GM12878 (cell line): ENCODE results near the gene GTF2H1. TPM values are rescaled to one million over a fixed set of nuclear protein-coding genes. Genes with fewer than 3 reads are reported as not detected.

Experiments
- ATF7 ChIP-seq: fragments of 450-650 bp; IDR thresholded peaks from 2 replicates; pipeline ENCODE4 v1.6.1; 2016; ENCODE audit warnings: low read depth, mild to moderate bottlenecking
- BACH1 ChIP-seq: fragments of 450-650 bp; IDR thresholded peaks from 2 replicates; pipeline ENCODE4 v1.6.1; 2017; ENCODE audit warnings: mild to moderate bottlenecking, borderline replicate concordance
- CBFB ChIP-seq: IDR thresholded peaks from 2 replicates; pipeline ENCODE4 v1.6.1; 2016; ENCODE audit warnings: antibody characterized with exemption, low read depth
- CREM ChIP-seq: IDR thresholded peaks from 2 replicates; pipeline ENCODE4 v1.6.1; 2014; ENCODE audit warnings: antibody characterized with exemption, low read depth
- MAX ChIP-seq: IDR thresholded peaks from 2 replicates; pipeline ENCODE4 v1.6.1; 2012; ENCODE audit warnings: low read depth, low read length, improper control_type of control experiment
- MEF2A ChIP-seq: IDR thresholded peaks from 2 replicates; pipeline ENCODE4 v1.6.1; 2011; ENCODE audit warnings: low read depth, mild to moderate bottlenecking, low read length, moderate library complexity; ENCODE audit not compliant: insufficient read depth
- MLLT1 ChIP-seq: fragments of 450-650 bp; IDR thresholded peaks from 2 replicates; pipeline ENCODE4 v1.6.1; 2016; ENCODE audit warnings: mild to moderate bottlenecking
- NBN ChIP-seq: fragments of 450-650 bp; IDR thresholded peaks from 2 replicates; pipeline ENCODE4 v1.6.1; 2016
- POLR2AphosphoS5 ChIP-seq: IDR thresholded peaks from 2 replicates; pipeline ENCODE4 v1.6.1; 2011; ENCODE audit warnings: mild to moderate bottlenecking, low read length, inconsistent platforms
- REST ChIP-seq: IDR thresholded peaks from 2 replicates; pipeline ENCODE4 v1.6.1; 2012; ENCODE audit warnings: mild to moderate bottlenecking, low read depth, low read length
- SKIL ChIP-seq: fragments of 450-650 bp; IDR thresholded peaks from 2 replicates; pipeline ENCODE4 v1.6.1; 2017; ENCODE audit warnings: mild to moderate bottlenecking, low read depth, inconsistent platforms; ENCODE audit not compliant: poor library complexity, severe bottlenecking
- SMAD5 ChIP-seq: IDR thresholded peaks from 2 replicates; pipeline ENCODE4 v1.6.1; 2016; ENCODE audit warnings: antibody characterized with exemption, low read depth
- STAT3 ChIP-seq: IDR thresholded peaks from 2 replicates; pipeline ENCODE4 v1.6.1; 2011; ENCODE audit warnings: low read depth, low read length, improper control_type of control experiment
- TAF1 ChIP-seq: IDR thresholded peaks from 2 replicates; pipeline ENCODE4 v1.6.1; 2011; ENCODE audit warnings: mild to moderate bottlenecking, low read depth, low read length, borderline replicate concordance
- USF1 ChIP-seq: IDR thresholded peaks from 2 replicates; pipeline ENCODE4 v1.6.1; 2011; ENCODE audit warnings: borderline replicate concordance, low read depth, mild to moderate bottlenecking, moderate library complexity, mixed read lengths, low read length; ENCODE audit not compliant: insufficient read depth; ENCODE audit errors: extremely low read length
- YBX1 ChIP-seq: fragments of 450-650 bp; IDR thresholded peaks from 2 replicates; pipeline ENCODE4 v1.6.1; 2016; ENCODE audit warnings: antibody characterized with exemption
- ZNF274 ChIP-seq: IDR thresholded peaks from one replicate; pipeline ENCODE4 v1.8.0; 2011; ENCODE audit not compliant: insufficient read length, insufficient read depth
- polyA plus RNA-seq, 11 experiments: library from polyadenylated mRNA; depleted of rRNA in 4 of 11; unstranded in 6 of 11; stranded (reverse) in 5 of 11; fragments of >200 nt; fragmentation: Nextera tagmentation in 4 of 11; fragmentation: Illumina TruSeq in 1 of 11; extraction: Ambion mirVana in 4 of 11; extraction: Trizol in 1 of 11; gene quantifications; 1 replicate in 1 of 11; 2 replicates in 10 of 11; pipeline versions ENCODE4 v1.2.1 to v1.2.3, GENCODE V29; 2011 to 2016; ENCODE audit warnings: inconsistent platforms in 2 of 11, missing spikeins in 2 of 11, low read depth in 1 of 11
- total RNA-seq, 4 experiments: library from RNA; depleted of rRNA in 3 of 4; stranded (reverse); fragments of >200 nt in 3 of 4; fragmentation: Illumina TruSeq in 1 of 4; extraction: Trizol in 1 of 4; gene quantifications; 2 replicates each; pipeline versions ENCODE4 v1.2.1 to v1.2.3, GENCODE V29; 2013 to 2021

The GTF2H1 gene
- total and polyA plus RNA-seq, 10 of the 15 experiments (the other 5 are each of a cell fraction or from before 2014, with no cell fraction given) = 36.7 to 68.8 (median 46.6) TPM

- 0 out of 2 replicates have a peak, but pooled peaks have one; percentile 40 for TF ChIP-seq REST
- TF ChIP-seq CBFB = peak; percentile 86
- TF ChIP-seq STAT3 = no peak
- peak; percentile 84; the same call in 1 of the 2 replicates for TF ChIP-seq NBN
- TF ChIP-seq YBX1 = no peak
- TF ChIP-seq ATF7 = peak; percentile 88
- TF ChIP-seq MAX = peak; percentile 99
- TF ChIP-seq CREM = peak; percentile 97
- TF ChIP-seq SMAD5 = peak; percentile 97
- peak; percentile 87 for TF ChIP-seq BACH1
- no peak for TF ChIP-seq SKIL
- TF ChIP-seq POLR2AphosphoS5 = peak; percentile 99
- TF ChIP-seq ZNF274 = no peak
- TF ChIP-seq MLLT1 = peak; percentile 76; the same call in 1 of the 2 replicates
- peak; percentile 75 for TF ChIP-seq USF1
- TF ChIP-seq MEF2A = 0 out of 2 replicates have a peak, but pooled peaks have one; percentile 59
- TF ChIP-seq TAF1 = peak; percentile 92
Measured at GRCh38 chr11:18394275-18394927, 72.0 kb downstream of the GTF2H1 start, which contains the start of gene LDHA (continued).
